ENCODE data around the gene MT1B.

MT1B gene

DNA sequence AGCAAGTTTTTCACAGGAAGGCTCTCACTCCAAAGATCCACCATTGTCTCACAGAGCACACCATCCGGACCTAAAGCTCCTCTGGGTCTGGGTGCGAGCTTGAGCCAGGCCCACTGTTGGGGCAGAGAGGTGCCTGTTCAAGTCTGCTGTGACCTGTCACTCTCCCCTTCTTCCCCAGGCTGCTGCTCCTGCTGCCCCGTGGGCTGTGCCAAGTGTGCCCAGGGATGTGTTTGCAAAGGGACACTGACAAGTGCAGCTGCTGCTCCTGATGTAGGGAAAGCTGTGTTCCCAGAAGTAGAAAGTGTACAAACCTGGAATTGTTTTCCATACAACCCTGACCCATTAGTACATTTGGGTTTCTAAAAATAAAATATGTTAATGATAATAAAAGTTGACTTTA, 25.8 kb downstream of the MT1B start:
- DNase-seq (ENCODE audit: low read depth) = no peak
- no peak for TF ChIP-seq CTCF (conservative IDR thresholded peaks at IDR 0.05; ENCODE audit: low read length)
- no peak overlapping the region for H3K4me3 ChIP-seq (ENCODE audit: low read length)

DNA sequence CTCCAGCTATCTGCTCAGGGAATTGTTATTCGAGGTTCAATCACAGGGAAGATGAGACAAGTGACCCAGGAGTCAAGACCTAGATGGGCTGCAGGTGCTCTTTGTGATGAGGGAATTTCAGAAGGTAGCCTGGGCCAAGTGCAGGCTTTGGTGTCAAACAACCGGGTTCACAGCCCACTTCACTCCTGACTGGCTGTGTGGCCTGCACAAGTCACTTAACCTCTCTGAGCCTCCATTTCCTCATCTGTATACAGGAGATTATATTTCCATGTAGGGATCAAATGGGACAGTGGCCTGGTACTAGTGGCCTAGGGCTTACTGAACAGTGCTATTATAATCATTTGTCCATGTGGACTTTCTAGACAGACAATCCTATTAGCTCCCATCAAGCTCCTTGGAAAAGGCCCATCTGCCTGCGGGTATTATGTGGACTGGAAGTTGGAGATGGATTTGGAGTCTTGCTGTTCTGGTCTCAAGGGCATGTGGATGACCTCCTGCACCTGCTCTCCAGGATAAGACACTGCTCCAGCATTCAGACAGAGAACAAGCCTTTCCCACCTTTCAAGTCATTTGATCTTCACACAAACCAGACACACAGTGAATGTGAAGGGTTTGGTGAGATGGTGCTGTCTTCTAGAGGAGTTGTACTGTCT, 27.5 kb downstream of the MT1B start:
- no peak for DNase-seq (ENCODE audit: low read depth)
- H3K4me3 ChIP-seq (ENCODE audit: low read length) = no peak overlapping the region
- TF ChIP-seq CTCF (conservative IDR thresholded peaks at IDR 0.05; ENCODE audit: low read length) = no peak

- TF ChIP-seq CTCF (conservative IDR thresholded peaks at IDR 0.05; ENCODE audit: low read length) = no peak
- no peak for DNase-seq (ENCODE audit: low read depth)
- H3K4me3 ChIP-seq (ENCODE audit: low read length) = no peak overlapping the region
Measured at GRCh38 chr16:56679818-56680217, 28.1 kb downstream of the MT1B start.

DNA sequence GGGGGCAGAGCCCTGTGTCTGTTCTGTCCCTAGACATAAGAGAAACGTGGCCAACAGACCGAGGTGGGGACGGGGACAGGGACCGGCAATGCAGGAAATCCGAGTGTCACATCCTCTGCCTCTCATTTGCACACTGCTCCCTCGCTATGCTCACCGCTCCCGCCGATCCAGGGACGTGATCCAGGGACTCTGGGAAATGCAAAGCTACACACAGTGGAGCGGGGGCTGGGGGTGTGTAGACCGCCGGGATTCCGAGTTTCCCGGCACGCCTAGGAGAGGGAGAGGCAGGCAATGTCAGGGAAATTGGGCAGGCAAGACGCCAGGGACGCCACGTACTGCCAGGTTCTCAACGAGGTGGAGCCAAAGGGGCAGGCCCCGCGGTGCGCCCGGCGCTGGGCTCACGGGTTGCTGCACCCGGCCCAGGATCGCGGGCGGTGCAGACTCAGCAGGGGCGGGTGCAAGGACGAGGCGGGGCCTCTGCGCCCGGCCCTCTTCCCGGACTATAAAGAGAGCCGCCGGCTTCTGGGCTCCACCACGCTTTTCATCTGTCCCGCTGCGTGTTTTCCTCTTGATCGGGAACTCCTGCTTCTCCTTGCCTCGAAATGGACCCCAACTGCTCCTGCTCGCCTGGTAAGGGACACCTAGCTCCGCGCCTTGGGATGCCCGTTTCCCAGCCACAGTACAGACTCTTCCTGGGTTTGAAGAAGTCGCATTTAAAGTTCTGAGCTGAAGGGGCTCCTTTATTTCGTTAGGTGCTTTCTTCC, 30.4 kb downstream of the MT1B start, which contains the start of gene MT1X:
TSS of gene MT1X (plus strand) at position 532 of the 764 bp plus-strand sequence. CDS start at position 603, 71 bp downstream.
- H3K4me3 ChIP-seq (ENCODE audit: low read length) = peak within 1 kb of the TSS; percentile 79

DNA sequence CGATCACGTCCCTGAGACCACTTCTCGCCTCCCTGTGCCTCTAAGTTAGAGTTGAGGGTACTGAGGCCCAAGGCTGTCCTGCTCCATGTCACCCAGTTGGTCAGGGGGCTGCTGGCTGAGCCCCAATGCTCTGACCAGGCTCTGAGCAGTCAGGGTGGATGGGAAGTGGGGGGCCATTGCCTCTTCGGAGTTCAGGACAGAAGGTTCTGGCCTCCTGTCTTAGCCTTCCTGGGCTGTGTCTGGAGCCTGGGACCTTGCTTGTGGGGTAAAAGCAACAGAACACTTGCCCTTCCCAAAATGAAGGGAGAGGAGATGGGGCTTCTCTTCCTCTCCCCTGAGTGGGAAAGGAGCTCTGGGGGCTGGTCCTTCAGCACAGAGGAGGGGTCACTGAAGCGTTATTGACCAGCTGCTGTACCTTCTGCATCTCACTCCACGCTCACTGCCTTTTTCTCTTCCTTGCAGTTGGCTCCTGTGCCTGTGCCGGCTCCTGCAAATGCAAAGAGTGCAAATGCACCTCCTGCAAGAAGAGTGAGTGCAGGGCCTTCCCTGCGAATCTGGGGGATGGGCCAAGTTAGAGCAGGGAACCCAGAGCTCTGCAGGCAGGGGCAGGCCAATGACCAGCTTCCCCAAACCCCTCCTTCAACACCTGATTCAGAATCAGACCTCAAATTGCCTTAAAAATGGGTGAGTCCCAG, 31.2 kb downstream of the MT1B start:
- no peak for TF ChIP-seq CTCF (conservative IDR thresholded peaks at IDR 0.05; ENCODE audit: low read length)
- H3K4me3 ChIP-seq (ENCODE audit: low read length) = peak overlapping the region; percentile 79
- no peak for DNase-seq (ENCODE audit: low read depth)

More for the DNA sequence above, 30.4 kb downstream of the MT1B start, which contains the start of gene MT1X:
- TF ChIP-seq CTCF (conservative IDR thresholded peaks at IDR 0.05; ENCODE audit: low read length) = no peak
- peak; percentile 85 for DNase-seq (ENCODE audit: low read depth)

DNA sequence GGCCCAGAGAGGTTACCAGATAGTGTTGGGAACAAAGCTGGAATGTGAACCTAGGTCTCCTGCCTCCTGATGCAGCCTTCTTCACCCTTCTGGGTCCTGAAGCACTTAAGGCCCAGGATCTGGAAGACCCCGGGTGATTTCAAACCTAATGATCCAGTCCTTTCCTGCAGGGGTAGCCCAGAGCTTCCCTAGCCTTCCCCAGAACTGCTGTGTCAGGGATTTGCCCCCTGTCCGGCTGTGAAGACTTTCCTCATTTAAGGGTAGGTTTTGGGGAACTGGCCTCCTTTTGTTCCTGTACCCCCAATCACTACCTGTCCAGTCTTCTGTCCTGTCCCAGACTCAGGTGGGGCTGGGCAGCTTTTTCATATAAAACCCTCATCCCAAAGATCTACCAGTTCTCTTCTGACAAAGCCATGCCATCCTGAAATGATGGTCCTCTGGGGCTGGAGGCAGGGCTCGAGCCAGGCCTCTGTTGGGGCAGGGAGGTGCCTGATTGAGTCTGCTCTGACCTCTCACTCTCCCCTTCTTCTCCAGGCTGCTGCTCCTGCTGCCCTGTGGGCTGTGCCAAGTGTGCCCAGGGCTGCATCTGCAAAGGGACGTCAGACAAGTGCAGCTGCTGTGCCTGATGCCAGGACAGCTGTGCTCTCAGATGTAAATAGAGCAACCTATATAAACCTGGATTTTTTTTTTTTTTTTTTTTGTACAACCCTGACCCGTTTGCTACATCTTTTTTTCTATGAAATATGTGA, 31.9 kb downstream of the MT1B start:
- no peak for TF ChIP-seq CTCF (conservative IDR thresholded peaks at IDR 0.05; ENCODE audit: low read length)
- DNase-seq (ENCODE audit: low read depth) = no peak
- H3K4me3 ChIP-seq (ENCODE audit: low read length) = peak overlapping the region; percentile 79

Data from AG10803 (cell line).